H9 (cell line): ENCODE results near the gene ATF7. TPM values are rescaled to one million over a fixed set of nuclear protein-coding genes. Genes with fewer than 3 reads are reported as not detected.

Experiments used
- DNase-seq: peaks from one replicate; pipeline ENCODE4 v3.0.0-alpha.2; 2017
- H2AFZ ChIP-seq: one replicate; pipeline ENCODE4 v1.6.1; 2013; ENCODE audit warnings: mild to moderate bottlenecking, low read length, control low read depth, moderate library complexity
- H2AK5ac ChIP-seq: 2 replicates; pipeline ENCODE4 v1.6.1; 2013; ENCODE audit warnings: low read length, control low read depth, mixed read lengths; ENCODE audit not compliant: insufficient read length
- H2BK120ac ChIP-seq: one replicate; pipeline ENCODE4 v1.6.1; 2013; ENCODE audit warnings: low read depth, mild to moderate bottlenecking, low read length, control low read depth, inconsistent platforms; ENCODE audit not compliant: poor library complexity, severe bottlenecking
- H2BK12ac ChIP-seq: 2 replicates; pipeline ENCODE4 v1.6.1; 2013; ENCODE audit warnings: low read length, control low read depth, mixed read lengths, low read depth; ENCODE audit not compliant: insufficient read length
- H2BK15ac ChIP-seq: 2 replicates; pipeline ENCODE4 v1.6.1; 2013; ENCODE audit warnings: low read depth, low read length, control low read depth
- H2BK20ac ChIP-seq: one replicate; pipeline ENCODE4 v1.6.1; 2013; ENCODE audit warnings: low read depth, mild to moderate bottlenecking, low read length, control low read depth, inconsistent platforms; ENCODE audit not compliant: poor library complexity, severe bottlenecking
- H2BK5ac ChIP-seq: 2 replicates; pipeline ENCODE4 v1.6.1; 2013; ENCODE audit warnings: low read length, control low read depth, mixed read lengths; ENCODE audit not compliant: insufficient read length
- H3K14ac ChIP-seq: 2 replicates; pipeline ENCODE4 v1.6.1; 2013; ENCODE audit warnings: low read length, control low read depth; ENCODE audit not compliant: insufficient read depth
- H3K18ac ChIP-seq: 2 replicates; pipeline ENCODE4 v1.6.1; 2013; ENCODE audit warnings: low read depth, mild to moderate bottlenecking, mixed read lengths, low read length, control low read depth; ENCODE audit not compliant: insufficient read length
- H3K23ac ChIP-seq: 2 replicates; pipeline ENCODE4 v1.6.1; 2013; ENCODE audit warnings: low read length, control low read depth, mixed read lengths, low read depth; ENCODE audit not compliant: insufficient read length
- H3K23me2 ChIP-seq: 2 replicates; pipeline ENCODE4 v1.6.1; 2013; ENCODE audit warnings: low read depth, mild to moderate bottlenecking, mixed read lengths, low read length, control low read depth; ENCODE audit not compliant: insufficient read length, poor library complexity, severe bottlenecking
- H3K27ac ChIP-seq: 2 replicates; pipeline ENCODE4 v1.5.1; 2013; ENCODE audit warnings: low read length, control low read depth, mixed read lengths, low read depth; ENCODE audit not compliant: insufficient read length
- H3K27me3 ChIP-seq: 2 replicates; pipeline ENCODE4 v1.6.1; 2013; ENCODE audit warnings: low read length, control low read depth, inconsistent platforms; ENCODE audit not compliant: insufficient read depth
- H3K4ac ChIP-seq: 2 replicates; pipeline ENCODE4 v1.6.1; 2013; ENCODE audit warnings: low read depth, mild to moderate bottlenecking, control low read depth, inconsistent platforms, low read length, moderate library complexity
- H3K4me1 ChIP-seq: 2 replicates; pipeline ENCODE4 v1.6.1; 2013; ENCODE audit warnings: low read length, control low read depth, inconsistent platforms; ENCODE audit not compliant: insufficient read depth
- H3K4me2 ChIP-seq: 2 replicates; pipeline ENCODE4 v1.6.1; 2013; ENCODE audit warnings: low read length, control low read depth, mixed read lengths; ENCODE audit not compliant: insufficient read length, insufficient read depth
- H3K56ac ChIP-seq: 2 replicates; pipeline ENCODE4 v1.6.1; 2013; ENCODE audit warnings: low read depth, mild to moderate bottlenecking, mixed read lengths, low read length, control low read depth; ENCODE audit not compliant: insufficient read length
- H3K79me1 ChIP-seq: 2 replicates; pipeline ENCODE4 v1.6.1; 2013; ENCODE audit warnings: low read depth, mild to moderate bottlenecking, moderate library complexity, low read length, control low read depth, inconsistent platforms; ENCODE audit not compliant: insufficient read depth, poor library complexity, severe bottlenecking
- H3K79me2 ChIP-seq: 2 replicates; pipeline ENCODE4 v1.6.1; 2013; ENCODE audit warnings: low read length, control low read depth, inconsistent platforms; ENCODE audit not compliant: insufficient read depth
- H3K9ac ChIP-seq: 2 replicates; pipeline ENCODE4 v1.6.1; 2013; ENCODE audit warnings: low read length, control low read depth, mixed read lengths; ENCODE audit not compliant: insufficient read length; ENCODE audit errors: extremely low read depth
- H3K9me3 ChIP-seq: one replicate; pipeline ENCODE4 v1.6.1; 2013; ENCODE audit warnings: low read depth, low read length, inconsistent platforms; ENCODE audit not compliant: control insufficient read depth
- H3T11ph ChIP-seq: one replicate; pipeline ENCODE4 v1.6.1; 2013; ENCODE audit warnings: mild to moderate bottlenecking, low read length, control low read depth, inconsistent platforms
- H4K20me1 ChIP-seq: one replicate; pipeline ENCODE4 v1.6.1; 2013; ENCODE audit not compliant: control insufficient read depth, insufficient read length, insufficient read depth
- H4K5ac ChIP-seq: 2 replicates; pipeline ENCODE4 v1.6.1; 2013; ENCODE audit warnings: low read depth, mild to moderate bottlenecking, mixed read lengths, low read length, control low read depth; ENCODE audit not compliant: insufficient read length
- H4K8ac ChIP-seq: replicated peaks from 2 replicates; pipeline ENCODE4 v1.6.1; 2013; ENCODE audit warnings: low read length, control low read depth, mixed read lengths, low read depth; ENCODE audit not compliant: insufficient read length
- H4K91ac ChIP-seq: 2 replicates; pipeline ENCODE4 v1.6.1; 2013; ENCODE audit warnings: low read depth, mild to moderate bottlenecking, moderate library complexity, mixed read lengths, low read length, control low read depth; ENCODE audit not compliant: insufficient read length
- H3K27ac Mint-ChIP-seq, 3 experiments: 2 replicates in 2 of 3; 3 replicates in 1 of 3; pipeline ENCODE4 v1.8.0; 2020 to 2021; ENCODE audit warnings: mixed read lengths in 3 of 3, mild to moderate bottlenecking in 1 of 3, moderate library complexity in 1 of 3
- H3K27me3 Mint-ChIP-seq: 2 replicates; pipeline ENCODE4 v1.8.0; 2021; ENCODE audit warnings: low read depth, mild to moderate bottlenecking, moderate library complexity, mixed read lengths
- H3K36me3 Mint-ChIP-seq, 3 experiments: 2 replicates in 2 of 3; 3 replicates in 1 of 3; pipeline ENCODE4 v1.8.0; 2020 to 2021; ENCODE audit warnings: low read depth in 3 of 3, mixed read lengths in 3 of 3; ENCODE audit not compliant: insufficient read depth in 1 of 3
- H3K4me1 Mint-ChIP-seq, 2 experiments: 2 replicates each; pipeline ENCODE4 v1.8.0; 2020; ENCODE audit warnings: mixed read lengths in 2 of 2
- H3K4me3 Mint-ChIP-seq, 2 experiments: 2 replicates in 1 of 2; 3 replicates in 1 of 2; pipeline ENCODE4 v1.8.0; 2020 to 2021; ENCODE audit warnings: mild to moderate bottlenecking in 2 of 2, mixed read lengths in 2 of 2, moderate library complexity in 1 of 2
- H3K9me3 Mint-ChIP-seq, 2 experiments: 2 replicates in 1 of 2; 3 replicates in 1 of 2; pipeline ENCODE4 v1.8.0; 2020; ENCODE audit warnings: mild to moderate bottlenecking in 2 of 2, mixed read lengths in 2 of 2, moderate library complexity in 1 of 2
- WGBS: extraction: QIAGEN DNeasy Blood & Tissue Kit; methylation state at CpG from one replicate; pipeline ENCODE4 v1.1.7; 2013; ENCODE audit warnings: missing lambda C conversion rate, low lambda C conversion rate, mixed read lengths; ENCODE audit not compliant: insufficient read length; ENCODE audit errors: extremely low coverage; 5-methylcytosine and 5-hydroxymethylcytosine counted together
- total RNA-seq: library from RNA; stranded (reverse); gene quantifications from 2 replicates; pipeline ENCODE4 v1.2.1, GENCODE V29; 2021
- TF ChIP-seq, protein P1 (sequence below): fragments of 200-600 bp; sonication (generic); conservative IDR thresholded peaks from 3 replicates; pipeline ENCODE4 v1.8.0; 2021; ENCODE audit warnings: antibody characterized with exemption, mild to moderate bottlenecking

ATF7 gene
- total RNA-seq, 1 experiment from 2014 or later: 17.7 TPM

DNA sequence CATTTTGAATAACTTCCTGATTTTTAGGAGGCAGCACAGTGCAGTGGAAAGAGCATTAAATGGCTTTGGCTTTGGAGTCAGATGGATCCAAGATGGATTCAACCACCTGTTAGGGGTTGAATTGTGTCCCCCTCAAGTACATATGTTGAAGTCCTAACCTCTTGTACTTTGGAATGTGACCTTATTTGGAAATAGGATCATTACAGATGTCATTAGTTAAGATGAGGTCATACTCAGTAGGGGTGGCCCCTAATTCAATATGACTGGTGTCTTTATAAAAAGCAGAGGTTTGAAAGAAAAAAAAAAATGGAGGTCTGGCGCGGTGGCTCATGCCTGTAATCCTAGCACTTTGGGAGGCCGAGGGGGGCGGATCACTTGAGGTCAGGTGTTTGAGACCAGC lies 30.9 kb upstream of the ATF7 start:
- Mint-ChIP-seq H3K36me3 (peaks cover 0 to 11% (median 5%) of the 10 kb centered on the region in 3 experiments; a peak in 3 of 7 replicates), H3K9me3 (no peaks in the 10 kb centered on the region; a peak in 1 of 5 replicates), H3K27me3 (no peaks in the 10 kb centered on the region), H3K27ac (no peak overlapping the region), H3K4me1 (peaks cover 18 to 27% of the 10 kb centered on the region in 2 experiments), H3K4me3 (no peak overlapping the region)
- no CpG with 5 or more reads among the region's 4 CpGs for WGBS
- H2AFZ ChIP-seq: no peak overlapping the region
- H3K9me3 ChIP-seq: no peaks in the 10 kb centered on the region
- H2BK12ac ChIP-seq: no peak overlapping the region
- no peaks in the 10 kb centered on the region for H3K27me3 ChIP-seq
- H3K79me1 ChIP-seq: no peaks in the 10 kb centered on the region
- no peak overlapping the region for H2BK20ac ChIP-seq
- H3K4me2 ChIP-seq: no peak overlapping the region
- TF ChIP-seq, protein P1, sequence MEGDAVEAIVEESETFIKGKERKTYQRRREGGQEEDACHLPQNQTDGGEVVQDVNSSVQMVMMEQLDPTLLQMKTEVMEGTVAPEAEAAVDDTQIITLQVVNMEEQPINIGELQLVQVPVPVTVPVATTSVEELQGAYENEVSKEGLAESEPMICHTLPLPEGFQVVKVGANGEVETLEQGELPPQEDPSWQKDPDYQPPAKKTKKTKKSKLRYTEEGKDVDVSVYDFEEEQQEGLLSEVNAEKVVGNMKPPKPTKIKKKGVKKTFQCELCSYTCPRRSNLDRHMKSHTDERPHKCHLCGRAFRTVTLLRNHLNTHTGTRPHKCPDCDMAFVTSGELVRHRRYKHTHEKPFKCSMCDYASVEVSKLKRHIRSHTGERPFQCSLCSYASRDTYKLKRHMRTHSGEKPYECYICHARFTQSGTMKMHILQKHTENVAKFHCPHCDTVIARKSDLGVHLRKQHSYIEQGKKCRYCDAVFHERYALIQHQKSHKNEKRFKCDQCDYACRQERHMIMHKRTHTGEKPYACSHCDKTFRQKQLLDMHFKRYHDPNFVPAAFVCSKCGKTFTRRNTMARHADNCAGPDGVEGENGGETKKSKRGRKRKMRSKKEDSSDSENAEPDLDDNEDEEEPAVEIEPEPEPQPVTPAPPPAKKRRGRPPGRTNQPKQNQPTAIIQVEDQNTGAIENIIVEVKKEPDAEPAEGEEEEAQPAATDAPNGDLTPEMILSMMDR: no peak
- H3K14ac ChIP-seq: no peak overlapping the region
- no peak overlapping the region for H3K18ac ChIP-seq
- H2BK120ac ChIP-seq: no peak overlapping the region
- H3K27ac ChIP-seq: no peak overlapping the region
- H3K23ac ChIP-seq: no peak overlapping the region
- H3K79me2 ChIP-seq: no peaks in the 10 kb centered on the region
- no peak overlapping the region for H3K9ac ChIP-seq
- H3K4ac ChIP-seq: no peak overlapping the region
- no peak for DNase-seq
- H2AK5ac ChIP-seq: no peak overlapping the region
- H3K56ac ChIP-seq: no peak overlapping the region
- H4K8ac ChIP-seq: no peak overlapping the region
- H3K4me1 ChIP-seq: no peaks in the 10 kb centered on the region
- no peak overlapping the region for H4K5ac ChIP-seq
- no peak overlapping the region for H3T11ph ChIP-seq
- H2BK15ac ChIP-seq: no peak overlapping the region
- no peak overlapping the region for H2BK5ac ChIP-seq
- H4K20me1 ChIP-seq: no peaks in the 10 kb centered on the region
- no peak overlapping the region for H4K91ac ChIP-seq
- H3K23me2 ChIP-seq: no peaks in the 10 kb centered on the region
